Stimulated activated CD4-positive, alpha-beta T cell treated with anti-CD3 and anti-CD28 coated beads, Interleukin-4, amount 100 ng/mL, for 48 hours (primary cell): ENCODE results near the gene TSC22D3.

Source experiments
- DNase-seq, 2 donors: peaks; one replicate each; pipeline ENCODE4 v3.0.0-alpha.2; 2020; ENCODE audit warnings: low read depth in 2 of 2

The TSC22D3 gene

DNA sequence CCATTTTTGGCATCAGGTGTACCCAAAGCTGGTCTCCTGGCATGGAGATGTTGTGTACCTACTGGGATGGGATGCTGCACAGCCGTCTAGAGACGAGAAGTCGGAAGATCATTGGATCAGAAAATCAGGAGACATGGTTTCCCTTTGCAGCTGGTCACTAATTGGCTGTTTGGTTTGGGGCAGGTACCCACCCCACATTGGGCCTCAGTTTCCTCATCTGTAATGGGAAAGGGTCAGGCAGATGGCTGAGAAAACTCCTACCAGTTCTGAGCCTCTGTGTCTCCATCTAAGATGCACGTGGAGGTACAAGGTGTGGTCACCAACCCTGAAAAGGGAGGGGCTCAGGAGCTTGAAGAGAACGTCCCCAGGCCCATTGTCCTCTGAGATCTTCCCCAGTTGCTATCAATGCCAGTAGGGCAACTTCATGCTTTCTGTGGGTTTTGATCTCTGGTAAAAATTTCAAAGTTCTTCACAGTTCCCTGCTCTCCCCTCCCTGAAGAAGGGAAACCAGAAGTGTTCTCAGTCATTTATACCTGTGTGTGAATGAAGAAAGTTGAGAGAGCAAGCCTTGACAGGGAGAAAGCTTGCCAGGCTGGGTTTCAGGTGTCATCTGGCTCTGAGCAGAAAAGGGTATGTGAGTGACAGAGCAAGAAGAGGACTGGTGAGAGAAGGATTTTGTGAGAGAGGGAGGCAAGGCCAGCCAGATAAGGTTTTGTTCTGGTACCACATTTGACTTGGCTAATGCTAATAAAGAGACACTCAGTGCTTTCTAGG lies 15.1 kb downstream of the TSC22D3 start:
- DNase-seq: no peak

DNA sequence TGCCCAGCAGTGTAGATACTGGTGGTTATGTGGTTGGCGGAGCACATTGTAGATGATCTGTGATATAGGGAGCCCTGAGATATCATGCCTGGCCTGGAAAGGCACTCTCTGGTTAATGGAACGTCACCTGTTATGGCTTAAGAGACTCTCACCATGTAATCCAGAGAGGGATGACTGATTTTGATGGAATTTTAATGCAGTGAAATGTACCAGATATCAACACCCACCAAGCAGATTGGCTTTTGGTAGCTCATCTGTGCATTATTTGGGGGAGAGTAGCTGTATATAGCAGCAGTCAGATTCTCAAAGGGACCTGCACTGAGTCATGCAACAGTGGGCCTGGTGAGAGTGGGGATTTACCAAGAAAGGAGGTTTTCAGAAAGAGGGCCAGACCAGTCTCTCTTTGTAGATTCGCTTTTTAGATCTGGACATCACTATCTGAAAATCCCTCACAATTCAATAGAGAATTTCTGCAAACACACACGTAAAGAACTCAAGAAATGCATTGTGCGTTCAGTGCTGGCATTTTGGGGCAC lies 17.3 kb downstream of the TSC22D3 start:
- no peak for DNase-seq

DNA sequence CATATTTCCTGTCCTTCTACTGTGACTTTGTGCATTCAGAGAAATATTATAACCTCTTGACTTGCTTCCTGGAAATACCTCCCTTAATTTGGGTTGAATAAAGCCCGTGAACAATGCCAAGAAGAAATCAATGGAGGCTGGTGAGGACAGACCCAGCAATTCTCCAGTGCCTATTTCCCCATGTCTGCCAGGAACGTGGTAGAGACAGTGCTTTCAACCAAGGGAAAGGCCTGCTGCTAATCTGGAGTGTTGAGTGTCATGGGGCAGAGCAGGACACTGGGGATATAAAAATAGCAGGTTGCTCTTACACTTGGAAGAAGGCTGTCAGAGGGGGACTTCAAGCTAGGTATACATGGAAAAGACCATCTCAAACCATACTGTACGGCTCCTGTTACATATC lies 19.9 kb downstream of the TSC22D3 start:
- DNase-seq: no peak

DNA sequence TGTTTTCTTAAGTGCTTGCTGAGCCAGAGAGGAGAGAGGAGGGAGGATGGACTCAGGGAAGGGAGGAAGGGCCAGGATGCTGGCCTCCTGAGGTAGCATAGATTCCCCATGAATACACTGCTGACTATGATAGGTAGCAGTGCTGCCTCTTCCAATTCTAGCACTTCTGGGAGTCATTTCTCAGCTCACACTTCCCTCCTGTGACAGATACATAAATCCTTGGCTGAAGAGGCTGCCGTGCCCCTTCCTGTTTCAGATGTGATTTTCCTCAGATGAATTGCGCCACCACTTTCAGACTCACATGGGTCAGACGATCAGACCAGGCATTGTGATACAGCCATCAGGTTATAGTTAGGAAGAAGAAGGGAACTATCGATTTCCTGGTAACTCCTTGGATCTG lies 22.4 kb downstream of the TSC22D3 start:
- no peak for DNase-seq

DNA sequence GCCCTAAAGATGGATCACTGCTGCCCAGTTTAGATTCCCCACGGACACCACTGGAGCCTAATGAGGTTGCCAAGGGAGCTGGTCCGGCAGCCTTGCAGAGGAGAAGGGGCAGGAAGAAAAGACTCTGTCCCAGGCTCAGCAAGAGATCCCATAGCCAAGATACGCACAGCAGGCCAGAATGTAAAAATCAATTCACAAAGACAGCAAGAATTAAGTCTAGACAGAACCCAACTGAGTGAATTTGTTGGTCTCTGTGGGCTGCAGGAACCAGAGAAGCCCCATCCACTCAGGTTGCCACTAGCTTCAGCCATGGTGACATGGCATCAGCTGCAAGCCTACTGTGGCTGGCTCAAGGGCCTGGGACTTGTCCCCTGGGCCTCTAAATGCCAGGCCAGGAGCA lies 22.9 kb downstream of the TSC22D3 start:
- no peak for DNase-seq

DNA sequence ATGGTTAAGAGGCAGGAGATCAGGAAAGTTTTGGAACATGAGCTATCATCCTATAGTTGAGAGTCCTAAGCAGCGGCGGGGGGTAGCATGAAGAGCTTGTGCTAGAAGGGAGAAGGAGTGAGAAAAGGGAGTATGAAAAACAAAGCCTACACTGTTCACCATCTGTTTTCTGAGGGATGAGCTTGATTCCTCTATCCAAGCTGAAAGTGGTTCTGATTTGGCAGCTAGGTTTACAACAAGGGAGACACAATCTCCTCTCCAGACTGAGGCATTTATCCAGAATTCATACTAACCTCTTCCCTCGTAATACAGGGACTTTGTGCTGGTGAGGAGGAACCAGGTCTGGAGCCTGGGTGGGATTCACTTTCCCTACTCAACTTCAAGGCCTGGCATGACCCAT lies 23.5 kb downstream of the TSC22D3 start:
- no peak for DNase-seq

DNA sequence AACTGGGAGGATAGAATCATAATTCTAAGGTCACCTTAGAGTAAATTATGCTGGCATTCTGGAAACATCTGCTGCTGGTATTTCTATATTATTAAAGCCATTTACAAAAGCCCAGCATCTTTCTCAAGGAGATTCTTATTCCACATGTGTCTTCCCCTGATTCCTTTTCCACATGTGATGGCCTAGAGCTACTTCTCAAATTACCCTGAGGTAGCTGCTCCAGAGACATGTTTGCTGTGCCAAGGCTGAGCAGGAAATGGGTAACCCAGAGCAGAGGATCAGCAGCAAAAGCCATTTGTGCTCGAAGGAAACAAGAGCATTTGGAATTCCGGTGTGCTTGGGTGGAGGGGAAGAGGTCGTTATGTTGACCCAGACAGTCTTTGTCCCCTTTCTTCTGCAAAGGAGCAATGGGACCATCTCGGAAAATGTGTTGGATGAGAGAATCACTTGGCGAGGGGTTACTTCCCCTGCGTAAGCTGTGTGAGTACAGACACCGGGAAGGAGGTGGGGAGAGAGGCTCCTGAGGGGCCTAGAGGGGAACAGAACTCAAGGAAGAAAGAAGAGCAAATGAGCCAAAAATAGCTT lies 24.6 kb downstream of the TSC22D3 start:
- no peak for DNase-seq

DNA sequence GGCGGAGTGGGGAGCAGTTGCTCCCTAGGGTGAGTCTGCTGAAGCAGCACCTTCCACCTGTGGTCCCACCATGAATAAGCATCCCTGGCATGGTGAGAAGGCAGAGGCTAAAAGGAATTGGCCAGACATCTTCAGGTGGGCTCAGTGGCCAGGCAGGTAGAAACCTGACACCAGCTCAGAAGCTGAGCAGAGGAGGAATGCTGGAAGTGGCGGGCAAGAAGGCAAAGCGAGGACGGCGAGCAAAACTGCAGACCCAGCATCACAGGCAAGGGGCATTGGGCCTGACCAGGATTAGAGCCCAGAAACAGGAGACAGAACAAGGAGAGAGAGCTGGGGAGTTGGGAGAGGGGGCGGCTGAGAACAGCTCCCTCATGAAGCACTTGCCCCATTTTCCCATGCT lies 25.3 kb downstream of the TSC22D3 start:
- DNase-seq: no peak

DNA sequence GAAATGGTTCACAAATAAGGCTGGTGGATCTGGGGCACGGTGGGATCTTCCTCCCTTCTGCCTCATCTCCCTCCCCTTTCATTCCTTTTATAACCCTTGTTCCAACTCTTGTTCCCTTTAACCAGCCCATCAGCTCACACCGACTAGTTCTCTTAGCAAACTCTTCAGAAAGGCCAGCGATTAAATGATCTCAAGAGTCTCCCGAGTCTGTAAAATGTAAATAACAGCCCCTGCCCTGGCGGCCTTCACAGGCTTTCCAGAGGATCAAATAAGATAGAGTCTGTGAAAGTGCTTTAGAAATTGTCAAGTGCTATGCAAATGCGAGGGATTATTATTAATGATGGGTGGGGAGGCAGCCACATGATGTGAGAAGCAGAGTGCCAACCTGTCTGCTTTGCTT lies 27.1 kb downstream of the TSC22D3 start:
- DNase-seq: no peak

DNA sequence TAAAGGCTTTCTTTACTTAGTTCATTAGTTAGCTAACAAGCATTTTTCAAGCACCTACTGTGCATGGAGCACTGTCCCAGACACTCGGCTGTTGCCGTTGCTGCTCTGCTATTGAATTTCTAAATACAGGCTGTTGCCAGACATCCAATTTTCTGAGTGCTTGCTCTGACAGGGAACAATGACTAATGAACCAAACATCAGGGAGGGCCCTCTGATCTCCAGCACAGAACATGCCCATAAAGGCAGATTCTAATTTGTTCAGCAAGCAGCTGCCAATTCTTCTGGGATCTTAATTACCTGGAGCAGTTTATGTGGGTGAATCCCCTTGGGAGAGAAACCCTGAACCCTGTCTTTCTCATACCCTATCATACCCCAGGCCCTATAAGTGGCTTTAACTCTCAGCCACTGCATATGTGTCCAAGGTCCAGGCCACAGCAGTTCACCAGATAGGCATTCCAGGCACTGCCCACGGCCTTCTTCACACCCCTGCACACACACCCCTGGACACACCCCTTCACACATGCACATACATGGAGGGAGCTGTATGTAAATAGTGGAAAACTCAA lies 27.9 kb downstream of the TSC22D3 start:
- DNase-seq: no peak

DNA sequence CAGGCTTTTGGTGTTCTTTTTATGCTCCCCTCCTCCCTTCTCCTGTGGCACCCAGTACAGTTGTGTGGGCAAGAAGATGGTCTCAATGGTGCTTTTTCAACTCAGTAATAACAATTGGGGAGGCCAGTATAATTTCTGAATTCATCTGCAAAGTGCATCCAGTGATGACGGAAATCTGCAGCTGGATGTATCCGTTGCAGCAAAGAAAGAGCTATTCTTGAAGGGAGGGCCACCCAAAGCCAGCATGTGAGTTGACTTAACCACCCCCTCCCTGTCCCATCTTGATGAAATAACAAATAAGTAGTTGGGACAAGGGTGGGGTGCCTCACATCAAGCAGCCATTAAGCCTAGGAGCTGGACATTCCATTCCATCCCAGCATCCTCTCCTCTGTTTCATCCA lies 30.7 kb downstream of the TSC22D3 start:
- DNase-seq: no peak

DNA sequence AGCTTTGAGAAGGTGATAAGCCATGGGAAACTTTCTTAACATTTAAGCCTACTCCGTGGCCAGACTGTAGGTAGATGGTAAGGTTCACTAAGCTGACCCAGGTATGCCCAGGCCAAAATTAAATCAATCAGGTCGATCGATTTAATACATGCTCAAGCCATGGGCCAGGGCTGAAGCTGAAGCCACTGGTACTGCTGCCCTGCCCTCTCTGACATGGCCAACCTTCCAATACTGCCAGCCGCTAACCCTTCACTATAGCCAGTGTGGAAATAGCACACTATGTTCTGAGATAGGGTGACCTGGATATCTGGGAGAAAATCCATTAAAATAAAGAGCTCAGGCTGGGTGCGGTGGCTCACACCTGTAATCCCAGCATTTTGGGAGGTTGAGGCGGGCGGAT lies 31.6 kb downstream of the TSC22D3 start:
- DNase-seq: no peak

DNA sequence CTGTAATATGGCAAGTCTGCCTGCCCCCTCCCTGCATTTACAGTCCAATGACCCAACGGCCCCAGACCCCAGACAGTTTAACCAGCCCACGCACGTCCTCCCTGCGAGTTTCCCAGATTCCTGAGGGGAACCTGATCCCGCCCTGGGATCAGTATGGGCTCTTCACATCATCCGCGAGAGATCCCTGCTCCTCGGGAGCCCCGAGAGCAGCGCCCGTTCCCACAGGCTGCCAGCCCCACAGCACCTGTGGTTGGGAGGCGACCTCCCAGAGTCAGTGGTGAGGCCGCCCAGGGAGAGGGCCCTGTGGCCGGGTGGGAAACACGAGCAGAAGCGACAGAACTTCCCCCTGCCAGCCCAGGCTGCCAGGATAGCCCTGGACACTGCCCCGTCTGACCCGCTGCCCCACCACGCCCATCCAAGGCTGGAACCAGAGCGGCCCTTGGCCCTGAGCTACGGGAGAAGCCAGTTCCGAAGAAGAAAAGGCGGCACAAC lies 32.8 kb downstream of the TSC22D3 start:
- DNase-seq: no peak

DNA sequence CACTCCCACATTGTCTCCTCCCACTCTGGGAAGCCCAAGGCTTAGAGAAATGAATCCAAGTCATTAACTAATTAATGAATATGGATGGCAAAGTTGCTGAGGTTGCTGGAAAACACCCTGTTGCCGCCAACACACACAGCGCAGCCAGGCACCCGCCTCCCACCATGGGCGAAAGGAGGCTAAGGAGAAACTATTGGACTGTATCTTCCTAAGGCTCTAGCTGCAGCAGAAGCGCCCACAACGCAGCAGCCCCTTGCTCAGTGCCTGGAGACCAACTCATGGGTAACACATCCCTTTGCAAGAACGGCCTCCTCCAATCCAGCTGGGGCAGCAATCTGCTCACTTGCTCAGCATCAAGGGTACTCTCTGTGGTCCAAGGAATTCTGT lies 34.2 kb downstream of the TSC22D3 start:
- DNase-seq: no peak

DNA sequence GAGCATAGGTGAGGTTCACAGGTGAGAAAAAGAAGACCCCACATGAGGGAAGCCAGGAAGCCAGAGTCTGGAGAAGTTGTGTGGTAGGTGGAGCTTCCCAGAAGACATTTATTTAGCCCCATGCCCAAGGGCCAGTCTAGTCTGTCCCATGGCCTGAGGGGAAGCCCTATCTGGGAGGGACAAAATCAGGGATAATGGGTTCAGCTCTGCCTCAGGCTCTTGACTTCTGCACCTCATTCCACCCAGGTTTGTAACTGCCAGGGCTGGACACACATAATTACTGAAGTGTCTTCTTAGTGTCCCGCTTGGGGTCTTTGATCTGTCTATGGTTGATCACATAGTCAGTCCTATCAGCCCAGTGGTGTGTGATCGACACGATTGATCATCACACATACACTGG lies 36.0 kb downstream of the TSC22D3 start:
- no peak for DNase-seq

DNA sequence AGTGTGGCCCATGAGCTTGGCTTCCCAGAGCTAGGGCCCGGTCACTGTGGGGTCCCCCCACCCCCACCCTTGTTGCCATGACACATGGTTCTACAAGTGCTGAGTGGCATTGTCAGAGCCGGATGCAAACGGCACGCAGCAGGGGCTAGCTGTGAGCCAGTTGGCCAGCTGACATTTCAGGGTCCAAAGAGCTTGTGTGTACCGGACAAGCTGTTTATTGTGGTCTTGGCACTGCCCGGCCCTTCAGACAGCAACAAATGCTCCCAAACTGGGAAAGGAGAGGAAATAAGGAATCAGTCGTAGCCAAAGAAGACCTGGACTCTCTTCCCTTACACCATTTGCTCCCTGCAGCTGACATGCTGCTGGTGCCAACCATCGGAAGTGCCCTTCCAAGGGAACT lies 36.8 kb downstream of the TSC22D3 start:
- DNase-seq: no peak

DNA sequence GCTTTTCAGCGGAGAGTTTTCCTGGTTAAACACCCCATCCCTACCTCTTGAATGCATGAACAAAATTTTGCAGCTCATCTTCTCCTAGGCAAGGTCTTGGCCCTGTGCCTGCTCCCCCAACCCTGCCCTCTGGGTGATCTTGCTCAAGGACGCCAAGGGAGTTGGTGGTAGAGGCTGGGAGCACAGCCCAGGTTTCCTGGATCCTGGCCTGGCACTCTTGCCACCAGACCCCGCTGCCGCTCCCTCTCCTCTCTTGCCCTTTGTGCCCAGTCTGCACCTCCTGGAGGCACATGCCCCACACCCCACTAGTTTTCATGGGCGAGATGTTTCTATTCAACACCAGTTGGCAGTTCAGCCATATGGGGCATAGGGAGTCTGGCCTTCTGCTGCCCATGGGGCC lies 37.3 kb downstream of the TSC22D3 start:
- no peak for DNase-seq

DNA sequence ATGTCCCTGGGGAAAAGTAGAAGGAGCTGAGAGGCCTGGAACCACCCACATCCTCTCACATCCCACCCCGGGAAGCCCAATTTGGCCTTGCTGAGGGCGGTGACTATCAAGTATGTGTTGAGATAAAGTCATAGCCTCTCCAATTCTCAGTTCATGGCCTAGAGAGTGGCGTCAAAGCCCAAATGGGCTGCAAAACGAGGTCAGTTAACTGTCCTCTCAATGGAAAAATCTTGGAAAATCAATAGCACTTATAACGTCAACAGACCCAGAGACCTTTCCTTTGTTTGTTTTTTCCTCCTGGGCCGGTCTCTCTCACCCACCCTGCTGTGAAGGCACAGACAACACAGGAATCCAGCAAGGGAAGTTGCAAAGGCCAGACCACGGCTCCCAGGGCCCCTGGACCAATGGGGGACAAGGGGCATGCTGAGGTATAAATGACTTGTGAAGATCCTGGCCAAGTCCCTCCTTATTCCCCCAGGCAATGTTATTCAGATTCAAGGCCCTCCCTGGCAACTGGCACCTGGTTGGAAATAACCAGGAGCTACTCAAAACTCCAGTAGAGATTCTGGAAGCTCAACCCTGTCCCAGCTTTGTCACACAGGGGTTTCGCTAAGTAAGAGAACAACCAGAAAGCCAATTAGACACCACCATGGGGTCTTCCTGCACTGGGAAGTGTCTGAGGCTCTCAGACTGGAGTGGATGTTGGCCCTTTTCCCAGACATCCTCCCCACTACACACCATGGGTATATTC lies 38.6 kb downstream of the TSC22D3 start:
- DNase-seq: no peak

DNA sequence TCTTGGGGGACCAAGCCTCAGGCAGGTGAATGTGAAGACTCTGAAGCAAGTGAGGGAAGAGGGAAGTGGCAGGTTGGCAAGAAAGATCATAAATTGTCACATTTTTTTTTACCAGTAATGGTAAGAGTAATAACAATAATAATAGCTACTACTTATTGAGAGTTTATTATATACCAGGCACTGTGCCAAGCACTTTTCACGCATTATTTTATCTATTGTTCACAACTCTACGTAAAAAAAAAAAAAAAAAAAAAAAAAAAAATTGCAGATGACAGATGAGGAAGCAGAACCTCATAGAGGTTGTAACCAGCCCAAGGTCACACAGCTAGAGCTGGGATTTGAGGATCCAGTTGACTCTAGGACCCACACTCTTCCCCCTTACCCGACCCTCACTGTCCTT lies 40.9 kb downstream of the TSC22D3 start:
- DNase-seq: no peak

DNA sequence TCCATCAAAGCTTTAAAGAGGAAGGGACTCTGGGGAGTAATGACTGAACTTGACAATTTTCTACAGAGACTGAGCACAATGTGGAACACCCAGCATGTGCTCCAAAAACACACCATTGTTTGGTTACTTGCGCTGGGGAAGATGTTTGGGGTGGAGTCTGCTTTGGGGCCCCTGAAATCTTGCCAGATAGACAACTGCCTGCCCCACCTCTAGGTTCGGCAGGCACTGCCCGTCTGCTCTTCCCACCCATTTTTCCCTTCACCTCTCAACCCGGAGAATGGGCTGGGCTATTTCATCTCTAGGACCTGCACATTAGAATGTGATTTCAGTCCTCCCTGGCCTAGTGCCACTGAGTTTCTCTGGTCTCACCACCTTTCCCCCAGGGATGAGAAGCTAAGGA lies 41.9 kb downstream of the TSC22D3 start:
- DNase-seq: no peak

DNA sequence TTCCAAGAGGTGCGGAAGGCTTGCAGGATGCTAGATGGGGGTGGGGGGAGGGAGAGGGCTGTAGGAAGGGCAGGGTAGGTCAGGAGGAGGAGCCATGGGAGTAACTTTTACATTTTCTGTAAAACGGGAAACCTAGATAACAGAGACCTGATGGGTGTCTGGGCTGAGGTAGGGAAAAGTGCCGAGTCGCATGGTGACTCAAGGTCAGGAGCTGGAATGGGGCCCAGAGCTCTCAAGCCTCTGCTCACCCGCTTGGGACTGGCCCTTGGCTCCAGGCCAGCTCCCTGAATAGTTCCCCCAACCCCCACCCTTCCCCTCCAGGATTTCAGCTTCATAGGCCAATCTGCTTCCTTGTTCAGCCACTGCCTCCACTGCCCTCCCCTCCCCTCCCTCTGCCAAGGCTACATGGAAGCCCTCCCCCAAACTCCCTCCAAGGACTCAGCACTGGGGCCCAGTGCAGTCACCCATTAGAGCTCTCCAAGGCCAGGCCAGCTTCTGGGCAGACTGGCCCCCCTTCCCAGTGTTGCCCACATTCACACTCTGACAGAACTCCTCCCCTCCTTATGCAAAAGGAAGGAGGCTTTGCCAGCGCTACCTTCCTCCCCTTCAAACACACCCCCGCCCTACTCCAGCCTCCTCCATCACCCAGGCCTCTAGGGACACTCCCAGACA lies 43.6 kb downstream of the TSC22D3 start:
- DNase-seq: no peak
